ENCODE measurements around the gene ANTXRL. TPM values are rescaled to one million over a fixed set of nuclear protein-coding genes. Genes with fewer than 3 reads are reported as not detected.

The ANTXRL gene
- total RNA-seq, 4 donors from 2014 or later, result not detected

- Histone ChIP-seq H3K36me3 (no peaks in the 10 kb centered on the region), H3K4me1 (peaks cover 0 to 3% of the 10 kb centered on the region in 2 donors), H3K4me3 (no peak overlapping the region), H3K27me3 (peaks cover 0 to 3% (median 0%) of the 10 kb centered on the region in 3 donors), H3K27ac (no peak overlapping the region), H3K9me3 (no peaks in the 10 kb centered on the region)
- in situ Hi-C loops (cut with MboI; ENCODE audit: low sequenced_read_pairs in 4 of 4) (loop anchor here in 2 of 4 donors (10.0 to 25.0 kb wide), 2 partner anchors 1095 to 1098 kb away; partner anchors contain the start of gene ZNF488 (in 2 of the 2)), intact Hi-C loops (cut with DNase I; ENCODE audit: low total_unique reads) (no loop called here)
- no peak for DNase-seq
- no peak for TF ChIP-seq CTCF (IDR thresholded peaks at IDR 0.05 in 4 of 5, conservative IDR thresholded peaks at IDR 0.05 in 1 of 5)
- no peak for TF ChIP-seq POLR2A (IDR thresholded peaks at IDR 0.05)
- no peak for ATAC-seq
Measured at GRCh38 chr10:46289209-46289810, 2.5 kb downstream of the ANTXRL start.

- DNase-seq (no peak), ATAC-seq (no peak)
- in situ Hi-C loops (cut with MboI; ENCODE audit: low sequenced_read_pairs in 4 of 4), result loop anchor here in 1 of 4 donors (25.0 kb wide), 1 partner anchor 1097 kb away; the partner anchor contains the start of gene ZNF488
- H3K27ac ChIP-seq, result no peak overlapping the region
- no peaks in the 10 kb centered on the region for H3K4me1 ChIP-seq
- intact Hi-C loops (cut with DNase I; ENCODE audit: low total_unique reads), result no loop called here
- no peaks in the 10 kb centered on the region for H3K36me3 ChIP-seq
- H3K27me3 ChIP-seq, result peaks cover 0 to 3% (median 0%) of the 10 kb centered on the region in 3 donors
- no peaks in the 10 kb centered on the region for H3K9me3 ChIP-seq
- no peak overlapping the region for H3K4me3 ChIP-seq
- no peak for TF ChIP-seq CTCF (IDR thresholded peaks at IDR 0.05 in 4 of 5, conservative IDR thresholded peaks at IDR 0.05 in 1 of 5)
- no peak for TF ChIP-seq POLR2A (IDR thresholded peaks at IDR 0.05)
Measured at GRCh38 chr10:46290101-46290886, 3.5 kb downstream of the ANTXRL start.

- Histone ChIP-seq H3K9me3 (no peaks in the 10 kb centered on the region), H3K4me1 (no peaks in the 10 kb centered on the region), H3K36me3 (no peaks in the 10 kb centered on the region), H3K27me3 (peaks cover 0 to 3% (median 0%) of the 10 kb centered on the region in 3 donors), H3K4me3 (no peak overlapping the region), H3K27ac (no peak overlapping the region)
- in situ Hi-C loops (cut with MboI; ENCODE audit: low sequenced_read_pairs in 4 of 4) (loop anchor here in 1 of 4 donors (25.0 kb wide), 1 partner anchor 1095 kb away; the partner anchor contains the start of gene ZNF488), intact Hi-C loops (cut with DNase I; ENCODE audit: low total_unique reads) (no loop called here)
- no peak for TF ChIP-seq CTCF (IDR thresholded peaks at IDR 0.05 in 4 of 5, conservative IDR thresholded peaks at IDR 0.05 in 1 of 5)
- TF ChIP-seq POLR2A (IDR thresholded peaks at IDR 0.05), result no peak
- ATAC-seq (peak in 1 of 2 donors; percentile 30), DNase-seq (no peak)
Measured at GRCh38 chr10:46291817-46292572, 5.2 kb downstream of the ANTXRL start.

GRCh38 chr10:46292573-46293023 is 5.8 kb downstream of the ANTXRL start:
- H3K4me3 ChIP-seq, result no peak overlapping the region

More at GRCh38 chr10:46292573-46293023, 5.8 kb downstream of the ANTXRL start:
- intact Hi-C loops (cut with DNase I; ENCODE audit: low total_unique reads) (no loop called here), in situ Hi-C loops (cut with MboI; ENCODE audit: low sequenced_read_pairs in 4 of 4) (loop anchor here in 1 of 4 donors (25.0 kb wide), 1 partner anchor 1095 kb away; the partner anchor contains the start of gene ZNF488)
- no peaks in the 10 kb centered on the region for H3K9me3 ChIP-seq
- H3K36me3 ChIP-seq, result no peaks in the 10 kb centered on the region
- no peaks in the 10 kb centered on the region for H3K4me1 ChIP-seq
- H3K27ac ChIP-seq, result no peak overlapping the region
- no peak for DNase-seq
- no peak for ATAC-seq
- H3K27me3 ChIP-seq, result peaks cover 0 to 3% (median 0%) of the 10 kb centered on the region in 3 donors
- TF ChIP-seq CTCF (IDR thresholded peaks at IDR 0.05 in 4 of 5, conservative IDR thresholded peaks at IDR 0.05 in 1 of 5), result no peak
- TF ChIP-seq POLR2A (IDR thresholded peaks at IDR 0.05), result no peak
